ENCODE measurements around the gene ATP2A3.

ATP2A3 gene

DNA sequence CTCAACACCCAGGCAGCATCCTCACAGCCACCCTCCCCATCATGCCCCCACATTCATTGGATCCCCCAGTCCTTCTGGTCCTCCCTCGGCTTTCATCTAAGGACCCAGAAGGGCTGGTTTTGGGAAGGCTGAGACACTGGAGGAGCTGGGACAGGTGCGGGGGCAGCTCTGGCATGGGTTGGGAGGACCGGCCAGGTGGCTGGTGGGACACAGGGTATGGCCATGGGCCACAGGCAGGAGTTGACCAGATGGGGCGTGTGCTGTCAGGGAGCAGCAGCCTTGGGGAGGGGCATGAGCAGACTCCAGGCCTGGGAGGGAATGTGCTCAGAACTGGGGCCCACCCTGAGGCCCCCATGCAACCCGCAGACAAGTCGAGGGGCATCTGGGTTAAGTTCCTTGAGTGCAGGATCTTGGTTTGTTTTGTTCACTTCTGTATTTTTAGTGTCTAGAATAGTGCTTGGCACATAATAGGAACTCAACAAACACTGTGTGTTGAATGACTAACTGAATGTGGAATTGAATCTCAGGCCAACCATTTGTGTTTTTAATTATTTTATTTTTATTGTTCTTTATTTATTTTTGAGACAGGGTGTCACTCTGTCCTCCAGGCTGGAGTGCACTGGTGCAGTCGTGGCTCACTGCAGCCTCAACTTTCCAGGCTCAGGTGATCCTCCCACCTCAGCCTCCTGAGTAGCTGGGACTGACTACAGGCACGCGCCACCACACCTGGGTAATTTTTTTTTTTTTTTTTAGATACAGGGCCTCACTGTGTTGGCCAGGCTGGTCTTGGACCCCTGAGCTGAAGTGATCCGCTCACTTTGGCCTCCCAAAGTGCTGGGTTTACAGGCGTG, 53.6 kb downstream of the ATP2A3 start:
- DNase-seq (ENCODE audit: low read depth in 3 of 3), result no peak

DNA sequence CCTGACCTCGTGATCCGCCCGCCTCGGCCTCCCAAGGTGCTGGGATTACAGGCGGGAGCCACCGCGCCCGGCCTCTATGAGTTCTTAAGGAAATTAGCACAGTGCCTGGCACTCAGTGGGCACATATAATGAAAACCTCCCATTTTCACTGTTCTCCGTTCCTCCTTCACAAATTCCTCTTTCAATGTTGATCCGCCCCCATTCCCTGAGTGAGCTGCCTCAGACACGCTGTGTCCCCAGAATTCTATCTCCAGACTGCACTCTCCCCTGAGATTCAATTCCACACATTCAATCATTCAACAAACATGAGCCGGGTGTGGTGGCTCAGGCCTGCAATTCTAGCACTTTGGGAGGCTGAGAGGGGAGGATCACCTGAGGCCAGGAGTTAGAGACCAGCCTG, 55.0 kb downstream of the ATP2A3 start:
- DNase-seq (ENCODE audit: low read depth in 3 of 3), result no peak

GRCh38 chr17:3907483-3908216, 56.6 kb downstream of the ATP2A3 start:
- DNase-seq (ENCODE audit: low read depth in 3 of 3), result no peak

GRCh38 chr17:3906881-3907280, 57.4 kb downstream of the ATP2A3 start:
- no peak for DNase-seq (ENCODE audit: low read depth in 3 of 3)

DNA sequence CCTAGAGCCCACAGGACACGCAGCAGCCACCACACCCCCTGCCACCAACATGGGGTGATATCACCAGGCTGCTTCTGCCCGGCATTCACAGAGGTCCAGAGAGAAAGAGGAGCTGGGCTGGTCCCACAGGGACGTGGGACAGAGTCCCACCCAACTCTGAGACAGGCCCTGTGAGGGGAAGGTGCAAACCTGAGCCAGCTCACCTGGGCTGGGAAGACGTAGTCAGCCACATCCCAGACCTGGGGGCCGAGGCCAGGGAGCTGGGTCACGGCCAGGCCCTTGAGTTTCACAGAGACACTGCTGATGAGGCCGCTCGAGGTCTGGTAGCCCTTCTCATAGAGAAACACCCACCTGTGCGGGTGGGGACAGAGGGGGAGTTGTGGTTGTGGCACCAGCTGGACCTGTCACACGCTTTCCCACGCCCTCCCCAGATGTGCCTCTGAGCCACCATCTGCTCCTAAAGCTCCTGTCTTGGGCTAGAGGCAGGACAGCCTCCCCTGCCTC, 59.2 kb downstream of the ATP2A3 start:
- DNase-seq (ENCODE audit: low read depth in 3 of 3), result no peak

DNA sequence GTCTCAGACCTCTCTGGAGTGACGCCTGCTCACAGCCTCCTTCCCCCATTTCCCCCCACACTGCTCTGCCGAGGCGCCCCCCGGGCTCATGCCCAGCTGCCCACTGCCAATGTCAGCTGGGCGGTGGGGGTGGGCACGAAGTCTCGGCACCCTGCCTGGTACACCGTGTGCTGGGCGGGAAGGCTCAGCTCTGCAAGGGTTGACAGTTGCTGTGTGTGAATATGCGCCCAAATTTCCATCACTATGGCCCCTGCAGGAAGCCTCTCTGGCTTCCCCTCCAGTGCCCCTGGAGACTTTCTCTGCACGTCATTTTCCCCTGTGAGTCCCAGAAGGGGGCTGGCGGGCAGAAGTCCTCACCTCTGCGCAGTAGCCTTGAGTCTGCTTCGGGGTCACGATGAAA, 59.7 kb downstream of the ATP2A3 start:
- DNase-seq (ENCODE audit: low read depth in 3 of 3), result no peak

- no peak for DNase-seq (ENCODE audit: low read depth in 3 of 3)
These were observed 60.4 kb downstream of the ATP2A3 start for GRCh38 chr17:3903881-3904290.

DNA sequence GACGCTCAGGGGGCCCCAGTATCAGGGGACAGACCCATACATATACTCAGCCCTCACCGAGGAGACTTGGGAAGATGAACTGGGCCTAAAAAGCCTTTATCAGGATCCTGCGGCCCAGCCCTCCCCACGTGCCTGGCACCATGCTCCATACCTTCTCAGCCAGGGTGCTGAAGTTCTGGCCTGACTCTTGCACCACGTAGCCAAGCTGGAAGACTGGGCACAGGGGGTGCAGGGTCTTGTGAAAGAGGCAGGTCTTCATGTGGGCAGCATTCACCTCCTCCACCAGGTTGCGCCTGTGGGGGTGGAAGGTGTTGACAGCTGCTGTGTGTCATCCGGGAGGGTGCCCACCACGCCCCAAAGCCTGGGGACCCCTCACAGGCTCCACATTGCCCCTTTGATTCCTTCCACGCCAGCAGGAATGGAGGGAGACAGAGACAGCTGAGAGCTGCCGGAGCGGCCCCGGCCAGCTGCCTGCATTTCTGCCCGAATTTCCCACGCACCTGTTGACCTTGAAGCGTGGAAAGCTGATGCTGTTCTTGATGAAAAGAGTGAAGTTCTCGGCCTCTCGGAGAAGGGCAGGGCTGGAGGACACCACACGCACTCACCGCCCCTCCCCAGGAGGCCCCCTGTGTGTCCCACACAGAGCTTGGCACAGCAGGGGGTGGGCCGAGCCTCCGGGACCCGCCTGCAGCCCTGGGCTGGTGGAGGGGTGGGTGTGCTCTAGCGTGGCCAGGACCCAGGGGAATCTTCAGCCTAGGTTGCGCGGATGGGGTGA, 61.0 kb downstream of the ATP2A3 start:
- no peak for DNase-seq (ENCODE audit: low read depth in 3 of 3)

GRCh38 chr17:3900646-3901045, 63.6 kb downstream of the ATP2A3 start:
- DNase-seq (ENCODE audit: low read depth in 3 of 3), result no peak

DNA sequence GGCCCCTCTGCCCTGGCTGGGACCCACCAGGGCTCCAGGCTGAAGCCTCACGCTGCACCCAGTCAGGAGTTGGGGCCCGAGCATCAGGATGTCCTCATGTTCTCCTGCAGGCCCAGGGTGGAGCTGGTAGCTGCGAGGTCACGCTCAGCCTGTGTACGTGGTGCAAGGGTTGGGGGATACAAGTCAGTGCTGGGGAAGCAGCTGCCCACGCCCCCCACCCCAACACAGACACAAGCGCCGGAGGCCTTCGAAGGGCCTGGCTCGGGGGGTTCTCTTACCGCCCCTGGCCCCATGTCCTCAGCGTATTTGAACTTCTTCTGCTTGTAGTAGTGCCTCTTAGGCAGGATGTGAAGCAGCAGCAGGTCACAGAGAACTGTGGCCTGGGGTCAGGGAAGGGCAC, 66.5 kb downstream of the ATP2A3 start:
- DNase-seq (ENCODE audit: low read depth in 3 of 3), result no peak

GRCh38 chr17:3896968-3897235, 67.3 kb downstream of the ATP2A3 start:
- no peak for DNase-seq (ENCODE audit: low read depth in 3 of 3)

GRCh38 chr17:3896108-3896967, 67.9 kb downstream of the ATP2A3 start:
- DNase-seq (ENCODE audit: low read depth in 3 of 3), result no peak

DNA sequence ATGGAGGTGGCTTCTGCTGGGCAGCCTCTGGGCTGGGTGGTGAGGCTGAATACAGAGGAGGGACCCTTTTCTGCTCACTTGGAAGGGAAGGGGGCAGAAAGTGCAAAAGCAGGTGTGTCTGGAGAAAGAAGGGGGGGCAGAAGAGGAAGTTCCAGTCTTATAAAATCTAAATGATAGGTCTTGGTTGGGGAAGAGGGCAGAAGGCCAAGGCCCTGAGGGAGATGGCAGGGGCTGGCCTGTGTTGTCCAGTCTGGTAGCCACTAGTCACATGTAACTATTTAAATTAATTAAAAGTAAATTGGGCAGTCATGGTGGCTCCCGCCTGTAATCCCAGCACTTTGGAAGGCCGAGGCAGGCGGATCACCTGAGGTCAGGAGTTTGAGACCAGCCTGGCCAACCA, 68.9 kb downstream of the ATP2A3 start:
- no peak for DNase-seq (ENCODE audit: low read depth in 3 of 3)

DNA sequence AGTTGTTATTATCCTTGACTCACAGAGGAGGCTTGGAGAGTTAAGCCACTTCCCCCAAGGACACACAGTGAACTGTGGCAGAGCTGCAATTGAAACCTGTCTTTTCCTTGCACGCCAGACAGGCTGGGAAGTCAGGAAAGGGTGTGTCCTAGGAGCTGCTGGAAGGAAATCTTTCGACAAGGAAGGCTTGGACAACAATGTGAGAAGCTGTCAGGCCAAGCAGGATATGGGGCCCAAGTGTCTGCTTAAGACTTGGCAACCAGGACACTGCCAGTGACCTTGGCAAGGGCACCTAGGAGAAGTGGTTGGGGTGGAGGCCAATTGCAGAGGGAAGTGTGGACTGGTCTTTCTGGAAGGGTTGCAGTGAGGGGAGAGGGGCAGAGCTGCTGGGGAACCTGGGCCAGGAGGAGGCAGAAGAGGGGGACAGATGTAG, 69.3 kb downstream of the ATP2A3 start:
- no peak for DNase-seq (ENCODE audit: low read depth in 3 of 3)

GRCh38 chr17:3894188-3894587, 70.0 kb downstream of the ATP2A3 start:
- DNase-seq (ENCODE audit: low read depth in 3 of 3), result no peak

- no peak for DNase-seq (ENCODE audit: low read depth in 3 of 3)
These were observed 70.5 kb downstream of the ATP2A3 start for GRCh38 chr17:3893720-3894116.

GRCh38 chr17:3893003-3893719, 71.1 kb downstream of the ATP2A3 start, which contains the start of gene CAMKK1:
Gene CAMKK1, minus strand, starts transcription at chr17:3893053. Its CDS starts 7,366 bp downstream, at chr17:3885687.
- DNase-seq (ENCODE audit: low read depth in 3 of 3), result peak; percentile 66 to 91 (median 83)

- peak; percentile 28 to 63 (median 34) for DNase-seq (ENCODE audit: low read depth in 3 of 3)
These were observed 71.9 kb downstream of the ATP2A3 start for GRCh38 chr17:3892095-3892998.

- DNase-seq (ENCODE audit: low read depth in 3 of 3), result no peak
These were observed 72.6 kb downstream of the ATP2A3 start for GRCh38 chr17:3891626-3892094.

GRCh38 chr17:3890878-3891219, 73.4 kb downstream of the ATP2A3 start:
- no peak for DNase-seq (ENCODE audit: low read depth in 3 of 3)

Data from stimulated activated CD4-positive, alpha-beta T cell treated with anti-CD3 and anti-CD28 coated beads, TNF-alpha, amount 100 ng/mL, for 24 hours (primary cell).